Endothelial cell of umbilical vein (primary cell): ENCODE data around the gene ASTE1. TPM values are rescaled to one million over a fixed set of nuclear protein-coding genes. Genes with fewer than 3 reads are reported as not detected.

ENCODE experiments used
- BruUV-seq: library from RNA; stranded (reverse); fragments of 400-500 nt; replicated peaks from 2 replicates; lab custom pipeline; 2021; lab: Mats Ljungman, UMichigan
- CTCF ChIA-PET: fragments of 300-600, 350-600 bp; sonication (Branson Sonifier 250); formaldehyde crosslinking; loops from one replicate; lab custom pipeline; 2021; ENCODE audit warnings: antibody characterized with exemption, inconsistent platforms; lab: Charles Lee
- POLR2A ChIA-PET: fragments of 300-600, 350-600 bp; sonication (Branson Sonifier 250); formaldehyde crosslinking; loops from one replicate; lab custom pipeline; 2021; ENCODE audit warnings: antibody characterized with exemption, inconsistent platforms; lab: Charles Lee
- DNase-seq: peaks from one replicate; pipeline ENCODE4 v3.0.0-alpha.2; 2011; ENCODE audit warnings: low read depth, low spot score
- FAIRE-seq: peaks from 2 replicates; lab custom pipeline; 2011; peaks lifted over from hg19 to GRCh38; lab: Jason Lieb, UNC
- H2AFZ ChIP-seq: 2 replicates; pipeline ENCODE4 v1.6.0; 2012; ENCODE audit warnings: low read depth, low read length, control low read depth, inconsistent platforms
- H3K27ac ChIP-seq: 2 replicates; pipeline ENCODE4 v1.5.1; 2011; ENCODE audit warnings: low read depth, mild to moderate bottlenecking, control low read depth, low read length, moderate library complexity; ENCODE audit not compliant: insufficient read depth
- H3K27me3 ChIP-seq, 2 experiments: 2 replicates each; pipeline versions ENCODE4 v1.6.0 to v1.6.1; 2011; ENCODE audit warnings: low read length in 2 of 2, mixed read lengths in 1 of 2; ENCODE audit not compliant: control insufficient read depth in 2 of 2, insufficient read depth in 2 of 2
- H3K36me3 ChIP-seq, 2 experiments: 2 replicates in 1 of 2; 3 replicates in 1 of 2; pipeline ENCODE4 v1.5.1; 2011; ENCODE audit warnings: low read length in 2 of 2, mild to moderate bottlenecking in 1 of 2, moderate library complexity in 1 of 2; ENCODE audit not compliant: control insufficient read depth in 2 of 2, insufficient read depth in 2 of 2; ENCODE audit errors: extremely low read depth in 1 of 2
- H3K4me1 ChIP-seq: 3 replicates; pipeline ENCODE4 v1.5.1; 2011; ENCODE audit warnings: mild to moderate bottlenecking, low read length; ENCODE audit not compliant: control insufficient read depth, insufficient read depth; ENCODE audit errors: extremely low read depth
- H3K4me2 ChIP-seq: 2 replicates; pipeline ENCODE4 v1.6.1; 2011; ENCODE audit warnings: low read length, control low read depth, mixed read lengths; ENCODE audit not compliant: insufficient read depth
- H3K4me3 ChIP-seq, 3 experiments: fragments of 200-600 bp in 1 of 3; sonication (generic), shearing (Covaris generic) in 1 of 3; replicated peaks in 1 of 3; 2 replicates each; pipeline ENCODE4 v1.5.1; 2011 to 2016; ENCODE audit warnings: control low read depth in 3 of 3, low read length in 3 of 3, mild to moderate bottlenecking in 2 of 3, inconsistent platforms in 1 of 3, low read depth in 1 of 3, moderate library complexity in 1 of 3; ENCODE audit not compliant: insufficient read depth in 1 of 3
- H3K79me2 ChIP-seq: 2 replicates; pipeline ENCODE4 v1.6.0; 2012; ENCODE audit warnings: low read length, inconsistent platforms; ENCODE audit not compliant: control insufficient read depth, insufficient read depth
- H3K9ac ChIP-seq: replicated peaks from 2 replicates; pipeline ENCODE3; 2011; ENCODE audit warnings: low read length, control low read depth; ENCODE audit not compliant: insufficient read depth; ENCODE audit errors: extremely low read depth
- H3K9me1 ChIP-seq: replicated peaks from 3 replicates; pipeline ENCODE4 v1.6.0; 2011; ENCODE audit warnings: mild to moderate bottlenecking, low read length; ENCODE audit not compliant: control insufficient read depth, insufficient read depth; ENCODE audit errors: extremely low read depth
- H3K9me3 ChIP-seq: replicated peaks from 2 replicates; pipeline ENCODE4 v1.5.1; 2012; ENCODE audit warnings: low read length, inconsistent platforms; ENCODE audit not compliant: control insufficient read depth, insufficient read depth
- H4K20me1 ChIP-seq: replicated peaks from 2 replicates; pipeline ENCODE3; 2011; ENCODE audit warnings: mild to moderate bottlenecking, low read length; ENCODE audit not compliant: control insufficient read depth, insufficient read depth; ENCODE audit errors: extremely low read depth
- EZH2 ChIP-seq: IDR thresholded peaks from 2 replicates; pipeline ENCODE4 v1.6.1; 2012; ENCODE audit warnings: borderline replicate concordance, low read depth, mild to moderate bottlenecking, moderate library complexity, low read length, inconsistent platforms; ENCODE audit not compliant: severe bottlenecking
- FOS ChIP-seq: IDR thresholded peaks from 2 replicates; pipeline ENCODE4 v1.6.1; 2011; ENCODE audit warnings: mild to moderate bottlenecking, low read length, moderate library complexity, borderline replicate concordance; ENCODE audit not compliant: insufficient read depth
- GATA2 ChIP-seq: IDR thresholded peaks from 2 replicates; pipeline ENCODE4 v1.7.0; 2011; ENCODE audit warnings: low read depth, mild to moderate bottlenecking, moderate library complexity, mixed read lengths, low read length; ENCODE audit not compliant: insufficient read length, insufficient read depth
- MYC ChIP-seq: IDR thresholded peaks from one replicate; pipeline ENCODE4 v1.6.1; 2011; ENCODE audit warnings: mild to moderate bottlenecking, low read depth, low read length
- POLR2A ChIP-seq: IDR thresholded peaks from 2 replicates; pipeline ENCODE4 v1.6.1; 2012; ENCODE audit warnings: low read depth, mild to moderate bottlenecking, control low read depth, low read length
- POLR2AphosphoS5 ChIP-seq: IDR thresholded peaks from 2 replicates; pipeline ENCODE4 v1.6.1; 2012; ENCODE audit warnings: low read depth, mild to moderate bottlenecking, control low read depth, low read length, moderate library complexity; ENCODE audit not compliant: insufficient read depth
- dilution Hi-C: fragments of 300-500 bp; cut with MboI; formaldehyde crosslinking; loops from one replicate; pipeline ENCODE4 v1.15.0; 2019; ENCODE audit warnings: low sequenced_read_pairs; ENCODE audit not compliant: extremely low pct_ligation_motif_present
- intact Hi-C: fragments of 100-400 bp; cut with micrococcal nuclease; formaldehyde crosslinking; loops from one replicate; pipeline ENCODE4 v1.10.0; 2022
- polyA plus RNA-seq, 4 experiments: library from polyadenylated mRNA; depleted of rRNA in 3 of 4; stranded (reverse) in 3 of 4; unstranded in 1 of 4; fragments of >200 nt; gene quantifications; 2 replicates each; pipeline versions ENCODE4 v1.2.1 to v1.2.3, GENCODE V29; 2011 to 2012; ENCODE audit warnings: missing spikeins in 1 of 4
- total RNA-seq: library from RNA; stranded (reverse); gene quantifications from 2 replicates; pipeline ENCODE4 v1.2.3, GENCODE V29; 2021
- TF ChIP-seq, protein P1 (sequence below), 2 donors: IDR thresholded peaks; 1 replicate in 1 of 2; 2 replicates in 1 of 2; pipeline ENCODE4 v1.5.1; 2011; ENCODE audit warnings: low read length in 2 of 2, mild to moderate bottlenecking in 2 of 2, moderate library complexity in 2 of 2, control low read depth in 1 of 2, inconsistent platforms in 1 of 2, low read depth in 1 of 2; ENCODE audit not compliant: insufficient read depth in 1 of 2; ENCODE audit errors: extremely low read depth in 1 of 2
- TF ChIP-seq, protein P2 (sequence below): IDR thresholded peaks from 2 replicates; pipeline ENCODE4 v1.6.1; 2011; ENCODE audit not compliant: insufficient read depth, insufficient read length

ASTE1 gene
- total and polyA plus RNA-seq, 2 donors (not counting 3 experiments of a cell fraction or from before 2014, with no cell fraction given) = 4.1 to 6.7 TPM

DNA sequence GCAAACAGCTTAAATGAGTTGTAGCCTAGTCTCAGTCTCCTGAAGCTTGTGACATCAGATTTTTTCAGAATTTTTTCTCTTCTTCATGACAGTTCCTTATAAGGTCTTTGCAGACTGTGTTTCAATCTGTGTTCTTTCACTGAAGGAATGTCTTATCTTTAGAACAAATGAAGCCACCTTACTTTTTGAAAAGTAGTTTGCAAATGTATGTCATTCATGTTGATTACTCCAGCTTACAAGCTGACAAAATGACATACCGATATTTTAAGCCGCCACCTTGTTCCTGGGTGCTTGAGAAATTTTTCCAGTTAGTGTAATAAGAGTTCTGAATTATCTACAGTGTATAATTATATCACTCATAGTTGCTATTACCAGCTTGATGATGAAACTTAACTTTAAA lies 57.0 kb downstream of the ASTE1 start:
- no peak overlapping the region for H3K9ac ChIP-seq
- H3K4me1 ChIP-seq = peaks cover 16% of the 10 kb centered on the region
- no peak overlapping the region for H3K4me2 ChIP-seq
- CTCF ChIA-PET = no interaction called here
- no peaks in the 10 kb centered on the region for H3K9me1 ChIP-seq
- no peaks in the 10 kb centered on the region for H3K27me3 ChIP-seq
- TF ChIP-seq EZH2 = no peak
- intact Hi-C loops (no loop called here), dilution Hi-C loops (no loop called here)
- FAIRE-seq (no peak), DNase-seq (no peak)
- H3K36me3 ChIP-seq = peaks cover 4 to 18% of the 10 kb centered on the region in 2 experiments
- POLR2A ChIA-PET = no interaction called here
- no peak overlapping the region for H3K27ac ChIP-seq
- no peak overlapping the region for H2AFZ ChIP-seq
- no peaks in the 10 kb centered on the region for H4K20me1 ChIP-seq
- BruUV-seq = no TSS peak
- no peaks in the 10 kb centered on the region for H3K9me3 ChIP-seq
- no peaks in the 10 kb centered on the region for H3K79me2 ChIP-seq
- no peak overlapping the region for H3K4me3 ChIP-seq

DNA sequence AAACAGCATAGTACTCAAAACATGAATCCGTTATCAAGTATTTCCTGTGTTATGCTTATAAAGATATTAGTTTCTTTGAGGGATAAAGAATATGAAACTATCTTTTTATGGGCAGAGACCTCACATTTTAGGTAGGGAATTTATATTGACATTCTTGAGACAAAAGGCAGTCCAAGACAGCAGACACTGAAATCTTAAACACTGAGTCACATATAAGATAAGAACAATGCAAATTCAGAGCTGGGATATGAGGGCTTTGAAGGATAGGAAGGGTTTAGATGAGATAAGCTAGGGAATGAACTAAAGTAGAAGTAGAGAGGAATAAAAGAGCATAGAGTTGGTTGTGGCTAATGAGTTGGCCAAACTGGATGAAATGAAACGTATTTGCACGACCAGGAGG lies 58.4 kb downstream of the ASTE1 start:
- Histone ChIP-seq H3K27me3 (no peaks in the 10 kb centered on the region), H2AFZ (no peak overlapping the region), H3K4me3 (no peak overlapping the region), H3K79me2 (no peaks in the 10 kb centered on the region), H4K20me1 (no peaks in the 10 kb centered on the region), H3K9me1 (no peaks in the 10 kb centered on the region), H3K36me3 (peaks cover 4 to 16% of the 10 kb centered on the region in 2 experiments), H3K4me2 (peak overlapping the region; percentile 62), H3K9me3 (no peaks in the 10 kb centered on the region), H3K27ac (peak overlapping the region; percentile 60), H3K4me1 (peaks cover 21% of the 10 kb centered on the region), H3K9ac (peak overlapping the region; percentile 16)
- POLR2A ChIA-PET = no interaction called here
- TF ChIP-seq POLR2A (no peak), EZH2 (no peak), POLR2AphosphoS5 (no peak), MYC (no peak), GATA2 (peak; percentile 78), FOS (peak; percentile 34)
- TF ChIP-seq, protein P1, sequence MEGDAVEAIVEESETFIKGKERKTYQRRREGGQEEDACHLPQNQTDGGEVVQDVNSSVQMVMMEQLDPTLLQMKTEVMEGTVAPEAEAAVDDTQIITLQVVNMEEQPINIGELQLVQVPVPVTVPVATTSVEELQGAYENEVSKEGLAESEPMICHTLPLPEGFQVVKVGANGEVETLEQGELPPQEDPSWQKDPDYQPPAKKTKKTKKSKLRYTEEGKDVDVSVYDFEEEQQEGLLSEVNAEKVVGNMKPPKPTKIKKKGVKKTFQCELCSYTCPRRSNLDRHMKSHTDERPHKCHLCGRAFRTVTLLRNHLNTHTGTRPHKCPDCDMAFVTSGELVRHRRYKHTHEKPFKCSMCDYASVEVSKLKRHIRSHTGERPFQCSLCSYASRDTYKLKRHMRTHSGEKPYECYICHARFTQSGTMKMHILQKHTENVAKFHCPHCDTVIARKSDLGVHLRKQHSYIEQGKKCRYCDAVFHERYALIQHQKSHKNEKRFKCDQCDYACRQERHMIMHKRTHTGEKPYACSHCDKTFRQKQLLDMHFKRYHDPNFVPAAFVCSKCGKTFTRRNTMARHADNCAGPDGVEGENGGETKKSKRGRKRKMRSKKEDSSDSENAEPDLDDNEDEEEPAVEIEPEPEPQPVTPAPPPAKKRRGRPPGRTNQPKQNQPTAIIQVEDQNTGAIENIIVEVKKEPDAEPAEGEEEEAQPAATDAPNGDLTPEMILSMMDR (IDR thresholded peaks at IDR 0.05; ENCODE audit: extremely low read depth in 1 of 2, insufficient read depth in 1 of 2, low read depth in 1 of 2, low read length in 2 of 2) = no peak
- TF ChIP-seq, protein P2, sequence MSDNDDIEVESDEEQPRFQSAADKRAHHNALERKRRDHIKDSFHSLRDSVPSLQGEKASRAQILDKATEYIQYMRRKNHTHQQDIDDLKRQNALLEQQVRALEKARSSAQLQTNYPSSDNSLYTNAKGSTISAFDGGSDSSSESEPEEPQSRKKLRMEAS = no peak
- dilution Hi-C loops (no loop called here), intact Hi-C loops (no loop called here)
- no TSS peak for BruUV-seq
- DNase-seq (peak; percentile 51), FAIRE-seq (peak; percentile 28)
- CTCF ChIA-PET = interaction anchor here (1.2 kb wide), 1 partner anchor 16 kb away, joined by 3 read pairs; no protein-coding TSS in a partner anchor
